Erythroblast (primary cell): ENCODE results near the gene BPIFB4.
"Not testable (repeated sequence)": the region's sequence is repeated elsewhere in the genome, so short reads cannot be mapped to it uniquely, and the experiment has no call there.

Experiments
- GATA1 ChIP-seq: IDR thresholded peaks from 2 replicates; pipeline ENCODE4 v1.6.1; 2011; ENCODE audit warnings: low read depth, mild to moderate bottlenecking, control low read depth, low read length, moderate library complexity
- POLR2A ChIP-seq: IDR thresholded peaks from 2 replicates; pipeline ENCODE4 v1.6.1; 2011; ENCODE audit warnings: mild to moderate bottlenecking, low read length

DNA sequence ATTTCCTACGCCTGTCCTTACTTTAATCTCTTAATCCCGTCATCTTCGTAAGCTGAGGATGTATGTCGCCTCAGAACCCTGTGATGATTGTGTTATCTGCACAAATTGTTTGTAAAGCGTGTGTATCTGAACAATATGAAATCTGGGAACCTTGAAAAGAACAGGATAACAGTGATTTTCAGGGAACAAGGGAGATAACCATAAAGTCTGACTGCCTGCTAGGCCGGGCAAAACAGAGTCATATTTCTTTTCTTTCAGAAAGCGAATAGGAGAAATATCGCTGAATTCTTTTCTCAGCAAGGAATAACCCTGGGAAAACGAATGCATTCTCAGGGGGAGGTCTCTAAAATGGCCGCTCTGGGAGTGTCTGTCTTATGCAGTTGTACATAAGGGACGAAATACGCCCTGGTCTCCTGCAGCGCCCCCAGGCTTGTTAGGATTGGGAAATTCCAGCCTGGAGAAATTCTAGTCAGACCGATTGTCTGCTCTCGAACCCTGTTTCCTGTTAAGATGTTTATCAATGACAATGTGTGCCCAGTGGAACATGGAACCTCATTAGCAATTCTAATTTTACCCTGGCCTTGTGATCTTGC lies 34.2 kb upstream of the BPIFB4 start:
- not testable (repeated sequence) for TF ChIP-seq POLR2A, GATA1
